Neuron (in vitro differentiated cells): Measurements from ENCODE around the gene ABLIM1.

Experiments
- H2AFZ ChIP-seq: one replicate; pipeline ENCODE4 v1.6.1; 2013; ENCODE audit warnings: low read depth, mild to moderate bottlenecking, inconsistent platforms, low read length, moderate library complexity
- H3K27me3 ChIP-seq: one replicate; pipeline ENCODE4 v1.6.1; 2013; ENCODE audit warnings: low read length; ENCODE audit not compliant: insufficient read depth
- H3K36me3 ChIP-seq: one replicate; pipeline ENCODE4 v1.6.1; 2013; ENCODE audit warnings: low read length; ENCODE audit not compliant: insufficient read depth
- H3K4me1 ChIP-seq: one replicate; pipeline ENCODE4 v1.6.1; 2013; ENCODE audit warnings: low read length; ENCODE audit not compliant: insufficient read depth
- H3K4me3 ChIP-seq: 2 replicates; pipeline ENCODE4 v1.5.1; 2013; ENCODE audit warnings: mild to moderate bottlenecking, low read length, moderate library complexity
- H3K9me3 ChIP-seq: one replicate; pipeline ENCODE4 v1.6.1; 2013; ENCODE audit warnings: low read length

The ABLIM1 gene

DNA sequence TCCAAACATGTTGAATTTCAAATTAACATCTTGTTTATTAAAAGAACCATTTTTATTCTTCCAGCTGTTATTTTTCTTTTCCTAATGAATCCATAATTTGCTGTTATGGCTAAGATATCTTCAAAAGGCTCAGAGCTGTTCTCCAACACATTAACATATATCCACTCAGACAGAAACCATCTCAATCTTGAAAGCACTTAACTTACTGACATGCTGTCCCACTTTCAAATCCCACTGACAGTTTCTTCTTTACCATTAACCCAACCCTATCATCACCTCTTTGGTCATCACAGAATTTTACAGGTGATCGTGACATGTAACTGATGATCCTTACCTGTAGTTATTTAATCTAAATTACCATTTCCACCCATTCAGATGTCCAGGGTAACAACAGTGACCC is 178.2 kb downstream of the ABLIM1 start:
- H3K27me3 ChIP-seq, result no peaks in the 10 kb centered on the region
- peaks cover 7% of the 10 kb centered on the region for H3K4me1 ChIP-seq
- H3K4me3 ChIP-seq, result no peak overlapping the region
- H3K36me3 ChIP-seq, result peaks cover under 1% of the 10 kb centered on the region
- peaks cover 6% of the 10 kb centered on the region for H3K9me3 ChIP-seq
- no peak overlapping the region for H2AFZ ChIP-seq

- Histone ChIP-seq H3K4me1 (peaks cover 7% of the 10 kb centered on the region), H3K27me3 (no peaks in the 10 kb centered on the region), H2AFZ (no peak overlapping the region), H3K36me3 (no peaks in the 10 kb centered on the region), H3K9me3 (peaks cover 3% of the 10 kb centered on the region), H3K4me3 (no peak overlapping the region)
These were observed 178.8 kb downstream of the ABLIM1 start for GRCh38 chr10:114479307-114479706.

- H2AFZ ChIP-seq, result no peak overlapping the region
- no peaks in the 10 kb centered on the region for H3K36me3 ChIP-seq
- H3K4me3 ChIP-seq, result no peak overlapping the region
- no peaks in the 10 kb centered on the region for H3K9me3 ChIP-seq
- H3K4me1 ChIP-seq, result peaks cover 7% of the 10 kb centered on the region
- no peaks in the 10 kb centered on the region for H3K27me3 ChIP-seq
These were observed 179.8 kb downstream of the ABLIM1 start for GRCh38 chr10:114478281-114478680.

- Histone ChIP-seq H3K36me3 (no peaks in the 10 kb centered on the region), H3K4me1 (peaks cover 10% of the 10 kb centered on the region), H2AFZ (no peak overlapping the region), H3K27me3 (no peaks in the 10 kb centered on the region), H3K4me3 (no peak overlapping the region), H3K9me3 (no peaks in the 10 kb centered on the region)
These were observed 180.8 kb downstream of the ABLIM1 start for GRCh38 chr10:114477285-114477684.

- Histone ChIP-seq H3K4me3 (no peak overlapping the region), H3K9me3 (no peaks in the 10 kb centered on the region), H2AFZ (no peak overlapping the region), H3K4me1 (peaks cover 10% of the 10 kb centered on the region), H3K36me3 (no peaks in the 10 kb centered on the region), H3K27me3 (no peaks in the 10 kb centered on the region)
These were observed 183.1 kb downstream of the ABLIM1 start for GRCh38 chr10:114474989-114475388.

DNA sequence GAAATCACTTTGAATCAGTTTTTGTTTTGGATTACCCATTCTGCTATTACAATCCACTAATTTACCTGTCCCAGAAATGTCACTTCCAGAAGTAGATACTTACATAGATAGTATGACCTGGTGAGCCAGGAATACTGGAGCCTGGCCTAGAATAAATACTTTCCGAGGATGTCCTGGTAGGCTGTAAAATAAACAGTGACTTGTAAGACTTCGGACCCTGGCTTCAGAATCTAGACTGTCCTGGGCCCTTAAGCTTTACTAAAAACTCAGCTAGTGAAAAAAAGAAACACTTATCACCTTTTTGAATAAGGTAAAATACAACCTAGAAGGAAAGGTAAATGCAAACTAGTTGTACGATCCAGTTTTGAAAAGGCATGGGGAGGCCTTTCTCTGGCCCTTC is 184.3 kb downstream of the ABLIM1 start:
- no peaks in the 10 kb centered on the region for H3K36me3 ChIP-seq
- no peak overlapping the region for H2AFZ ChIP-seq
- H3K4me1 ChIP-seq, result peaks cover 10% of the 10 kb centered on the region
- H3K4me3 ChIP-seq, result no peak overlapping the region
- no peaks in the 10 kb centered on the region for H3K27me3 ChIP-seq
- H3K9me3 ChIP-seq, result no peaks in the 10 kb centered on the region

DNA sequence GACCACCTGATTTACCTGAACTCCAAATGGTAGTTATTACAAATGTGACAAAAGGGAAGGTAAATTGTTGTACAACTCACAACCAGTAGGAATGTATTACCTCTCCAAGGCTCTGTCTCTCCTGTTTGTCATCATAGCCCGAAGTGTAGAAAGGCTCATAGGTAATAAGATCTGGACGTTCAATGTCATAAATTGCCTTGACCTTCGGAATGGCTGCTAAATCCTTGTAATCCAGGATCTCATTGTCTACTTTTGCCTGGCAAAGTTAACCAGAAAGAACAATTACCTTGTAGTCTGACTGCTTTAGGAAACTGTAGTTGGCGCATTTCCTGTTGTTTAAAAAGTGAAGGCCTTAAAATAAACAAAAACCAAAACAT is 185.2 kb downstream of the ABLIM1 start:
- peaks cover 10% of the 10 kb centered on the region for H3K4me1 ChIP-seq
- H3K36me3 ChIP-seq, result no peaks in the 10 kb centered on the region
- no peaks in the 10 kb centered on the region for H3K9me3 ChIP-seq
- no peak overlapping the region for H2AFZ ChIP-seq
- no peak overlapping the region for H3K4me3 ChIP-seq
- no peaks in the 10 kb centered on the region for H3K27me3 ChIP-seq

DNA sequence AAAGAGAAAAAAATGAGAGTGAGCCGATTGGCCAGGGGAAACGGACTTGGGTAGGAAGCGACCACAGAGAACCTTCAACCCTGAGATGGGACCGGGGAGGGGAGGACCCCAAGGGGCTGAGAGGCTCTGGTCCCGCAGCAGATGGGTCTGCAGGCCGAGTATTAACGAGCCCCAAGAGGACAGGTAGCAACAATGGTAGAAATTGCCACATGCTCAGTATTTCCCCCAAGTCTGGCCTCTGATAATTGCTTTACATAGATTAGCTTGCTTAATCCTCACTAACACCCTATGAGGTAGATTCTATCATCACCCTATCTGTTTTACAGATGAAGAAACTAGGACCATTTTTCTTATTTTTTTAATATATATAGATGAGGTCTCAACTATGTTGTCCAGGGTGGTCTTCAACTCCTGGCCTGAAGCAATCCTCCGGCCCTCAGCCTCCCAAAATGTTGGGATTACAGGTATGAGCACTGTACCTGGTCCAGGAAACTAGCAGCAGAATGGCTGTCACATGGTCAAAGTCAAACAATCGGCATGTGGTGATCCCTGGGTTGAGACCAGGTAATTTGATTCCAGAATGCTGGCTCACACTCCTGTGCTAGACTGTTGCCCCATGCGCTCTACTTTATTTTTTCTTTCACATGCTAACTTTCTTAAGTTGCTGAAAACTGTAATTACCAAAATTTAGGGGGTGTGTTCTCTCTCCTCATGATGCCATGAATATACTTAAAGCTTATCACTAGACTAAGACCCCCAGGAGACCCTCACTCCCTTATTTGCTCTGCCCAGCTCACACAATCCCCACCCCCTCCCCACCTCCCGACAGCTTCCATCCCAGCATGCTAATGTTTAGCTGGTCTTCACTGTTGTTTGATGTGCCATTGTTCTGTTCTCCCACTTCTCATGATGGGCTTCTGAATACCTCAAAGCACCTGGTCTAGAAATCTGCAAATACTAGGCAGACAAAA is 185.9 kb downstream of the ABLIM1 start:
- Histone ChIP-seq H3K36me3 (no peaks in the 10 kb centered on the region), H3K4me3 (no peak overlapping the region), H2AFZ (no peak overlapping the region), H3K27me3 (no peaks in the 10 kb centered on the region), H3K9me3 (no peaks in the 10 kb centered on the region), H3K4me1 (peaks cover 6% of the 10 kb centered on the region)

DNA sequence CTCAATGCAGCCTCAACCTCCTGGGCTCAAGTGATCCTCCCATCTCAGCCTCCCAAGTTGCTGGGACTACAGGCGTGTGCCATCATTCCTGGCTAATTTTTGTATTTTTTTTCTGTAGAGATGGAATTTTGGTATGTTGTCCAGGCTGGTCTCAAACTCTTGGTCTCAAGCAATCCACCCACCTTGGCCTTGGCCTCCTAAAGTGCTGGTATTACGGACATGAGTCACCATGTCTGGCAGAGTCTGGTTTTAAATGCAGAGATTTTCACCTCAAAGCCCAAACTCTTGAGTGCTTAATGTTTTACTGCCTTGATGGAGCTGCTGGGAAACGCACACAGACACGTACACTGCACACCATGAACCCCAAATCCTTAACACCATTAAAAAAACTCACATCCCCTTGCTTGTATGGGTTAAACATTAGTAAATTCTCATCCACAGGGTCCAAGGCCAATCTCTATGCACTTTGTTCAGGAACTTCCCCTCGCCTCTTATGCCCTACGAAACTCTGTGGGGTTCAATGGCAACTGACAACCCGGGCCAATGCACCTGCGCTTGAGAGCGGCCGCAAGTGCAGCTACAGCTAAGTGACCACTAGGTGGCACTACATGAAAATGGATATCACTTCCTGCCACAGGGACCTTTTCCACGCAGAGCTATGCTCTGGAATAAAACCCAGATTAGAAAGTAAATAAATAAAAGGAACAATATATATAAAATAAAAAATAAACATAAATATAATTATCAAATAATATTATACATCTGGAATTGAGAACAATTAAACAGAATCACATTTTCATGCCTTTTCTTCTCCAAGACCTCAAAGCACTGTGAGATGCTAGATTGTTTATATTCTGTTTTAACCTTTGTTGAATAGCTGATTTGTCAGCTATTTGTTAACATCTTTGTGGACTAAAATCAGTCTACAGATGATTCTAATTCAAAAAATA is 186.8 kb downstream of the ABLIM1 start:
- Histone ChIP-seq H3K27me3 (no peaks in the 10 kb centered on the region), H3K9me3 (no peaks in the 10 kb centered on the region), H3K4me1 (peaks cover 3% of the 10 kb centered on the region), H3K4me3 (no peak overlapping the region), H3K36me3 (no peaks in the 10 kb centered on the region), H2AFZ (no peak overlapping the region)

GRCh38 chr10:114470361-114470760 is 187.7 kb downstream of the ABLIM1 start:
- no peak overlapping the region for H2AFZ ChIP-seq
- peaks cover 3% of the 10 kb centered on the region for H3K4me1 ChIP-seq
- H3K36me3 ChIP-seq, result peaks cover 4% of the 10 kb centered on the region
- H3K27me3 ChIP-seq, result no peaks in the 10 kb centered on the region
- H3K4me3 ChIP-seq, result no peak overlapping the region
- H3K9me3 ChIP-seq, result no peaks in the 10 kb centered on the region

GRCh38 chr10:114458955-114459354 is 199.1 kb downstream of the ABLIM1 start:
- H3K36me3 ChIP-seq, result peaks cover 6% of the 10 kb centered on the region
- H3K4me3 ChIP-seq, result no peak overlapping the region

GRCh38 chr10:114458216-114458920 is 199.7 kb downstream of the ABLIM1 start:
- no peak overlapping the region for H2AFZ ChIP-seq
- no peaks in the 10 kb centered on the region for H3K4me1 ChIP-seq
- peaks cover 6% of the 10 kb centered on the region for H3K36me3 ChIP-seq
- H3K9me3 ChIP-seq, result no peaks in the 10 kb centered on the region
- no peak overlapping the region for H3K4me3 ChIP-seq
- H3K27me3 ChIP-seq, result no peaks in the 10 kb centered on the region

More at GRCh38 chr10:114458955-114459354, 199.1 kb downstream of the ABLIM1 start:
- Histone ChIP-seq H3K9me3 (no peaks in the 10 kb centered on the region), H2AFZ (no peak overlapping the region), H3K4me1 (no peaks in the 10 kb centered on the region), H3K27me3 (no peaks in the 10 kb centered on the region)
